HFF-Myc (cell line): ENCODE results near the gene TMEM74B.

Experiments used
- DNase-seq: peaks from one replicate; pipeline ENCODE4 v3.0.0-alpha.2; 2011; ENCODE audit warnings: low read depth; ENCODE audit errors: extremely low read depth
- H3K4me3 ChIP-seq: replicated peaks from 2 replicates; pipeline ENCODE4 v1.5.1; 2011; ENCODE audit warnings: low read depth, mild to moderate bottlenecking, control low read depth, low read length
- CTCF ChIP-seq: IDR thresholded peaks from 2 replicates; pipeline ENCODE4 v1.5.1; 2012; ENCODE audit warnings: mild to moderate bottlenecking, low read depth, low read length, control low read depth; ENCODE audit errors: missing control alignments

Gene TMEM74B

GRCh38 chr20:1210501-1210900, 25.7 kb upstream of the TMEM74B start:
- TF ChIP-seq CTCF, result no peak
- no peak for DNase-seq
- no peak overlapping the region for H3K4me3 ChIP-seq

GRCh38 chr20:1209447-1210387, 24.9 kb upstream of the TMEM74B start:
- H3K4me3 ChIP-seq, result no peak overlapping the region
- no peak for DNase-seq
- TF ChIP-seq CTCF, result peak; percentile 23

- no peak for TF ChIP-seq CTCF
- H3K4me3 ChIP-seq, result no peak overlapping the region
- no peak for DNase-seq
Measured at GRCh38 chr20:1207293-1207878, 22.6 kb upstream of the TMEM74B start.

- no peak for DNase-seq
- H3K4me3 ChIP-seq, result no peak overlapping the region
- no peak for TF ChIP-seq CTCF
Measured at GRCh38 chr20:1206366-1207148, 21.8 kb upstream of the TMEM74B start.

- H3K4me3 ChIP-seq, result no peak overlapping the region
- DNase-seq, result no peak
- no peak for TF ChIP-seq CTCF
Measured at GRCh38 chr20:1205802-1206201, 21.0 kb upstream of the TMEM74B start.

GRCh38 chr20:1204576-1204975, 19.8 kb upstream of the TMEM74B start:
- DNase-seq, result no peak
- no peak for TF ChIP-seq CTCF
- H3K4me3 ChIP-seq, result no peak overlapping the region
